Amniotic stem cell (primary cell): ENCODE results near the gene PHGDH.

Experiments used
- DNase-seq: peaks from one replicate; lab custom pipeline; 2025; lab: John Stamatoyannopoulos, UW

PHGDH gene

GRCh38 chr1:119791377-119791776 lies 79.6 kb downstream of the PHGDH start:
- no peak for DNase-seq
